ENCODE measurements around the gene RAB3IL1.
A peak's percentile ranks its signal among the peaks of the same experiment; 100 is the strongest.

RAB3IL1 gene

GRCh38 chr11:61901397-61901796 lies 16.0 kb downstream of the RAB3IL1 start:
- no peak for DNase-seq

GRCh38 chr11:61900251-61900650 lies 17.1 kb downstream of the RAB3IL1 start:
- no peak for DNase-seq

GRCh38 chr11:61899146-61899841 lies 18.1 kb downstream of the RAB3IL1 start:
- DNase-seq: peak; percentile 81 to 95 (median 88)

GRCh38 chr11:61898247-61898582 lies 19.2 kb downstream of the RAB3IL1 start:
- no peak for DNase-seq

GRCh38 chr11:61897387-61898246 lies 19.7 kb downstream of the RAB3IL1 start:
- peak; percentile 50 to 72 (median 60) for DNase-seq

- DNase-seq: no peak
Observed at GRCh38 chr11:61896665-61897386, 20.5 kb downstream of the RAB3IL1 start.

- DNase-seq: no peak
Observed at GRCh38 chr11:61895718-61896059, 21.7 kb downstream of the RAB3IL1 start.

- no peak for DNase-seq
Observed at GRCh38 chr11:61895046-61895717, 22.2 kb downstream of the RAB3IL1 start.

- DNase-seq: no peak
Observed at GRCh38 chr11:61893981-61894380, 23.4 kb downstream of the RAB3IL1 start.

GRCh38 chr11:61892085-61892370 lies 25.3 kb downstream of the RAB3IL1 start:
- no peak for DNase-seq

GRCh38 chr11:61891331-61892084 lies 25.9 kb downstream of the RAB3IL1 start, which contains the start of gene FADS3:
FADS3 (minus strand) TSS chr11:61891545; CDS start chr11:61891381, 164 bp downstream.
- DNase-seq: peak in 2 of 4 experiments; percentile 18 to 36

- peak in 1 of 4 experiments; percentile 9 for DNase-seq
Observed at GRCh38 chr11:61890529-61891330, 26.6 kb downstream of the RAB3IL1 start.

- no peak for DNase-seq
Observed at GRCh38 chr11:61889831-61890230, 27.5 kb downstream of the RAB3IL1 start.

GRCh38 chr11:61888590-61888989 lies 28.8 kb downstream of the RAB3IL1 start:
- no peak for DNase-seq

- no peak for DNase-seq
Observed at GRCh38 chr11:61887839-61888494, 29.4 kb downstream of the RAB3IL1 start.

- DNase-seq: no peak
Observed at GRCh38 chr11:61886643-61887042, 30.7 kb downstream of the RAB3IL1 start.

- DNase-seq: no peak
Observed at GRCh38 chr11:61885784-61886580, 31.4 kb downstream of the RAB3IL1 start.

- DNase-seq: no peak
Observed at GRCh38 chr11:61885166-61885778, 32.1 kb downstream of the RAB3IL1 start.

- no peak for DNase-seq
Observed at GRCh38 chr11:61883947-61884346, 33.4 kb downstream of the RAB3IL1 start.

GRCh38 chr11:61883327-61883726 lies 34.0 kb downstream of the RAB3IL1 start:
- DNase-seq: no peak
